Neuron (in vitro differentiated cells): ENCODE results near the gene XYLT1.

Source experiments
- H2AFZ ChIP-seq: one replicate; pipeline ENCODE4 v1.6.1; 2013; ENCODE audit warnings: low read depth, mild to moderate bottlenecking, inconsistent platforms, low read length, moderate library complexity
- H3K27me3 ChIP-seq: one replicate; pipeline ENCODE4 v1.6.1; 2013; ENCODE audit warnings: low read length; ENCODE audit not compliant: insufficient read depth
- H3K36me3 ChIP-seq: one replicate; pipeline ENCODE4 v1.6.1; 2013; ENCODE audit warnings: low read length; ENCODE audit not compliant: insufficient read depth
- H3K4me1 ChIP-seq: one replicate; pipeline ENCODE4 v1.6.1; 2013; ENCODE audit warnings: low read length; ENCODE audit not compliant: insufficient read depth
- H3K4me3 ChIP-seq: 2 replicates; pipeline ENCODE4 v1.5.1; 2013; ENCODE audit warnings: mild to moderate bottlenecking, low read length, moderate library complexity
- H3K9me3 ChIP-seq: one replicate; pipeline ENCODE4 v1.6.1; 2013; ENCODE audit warnings: low read length

XYLT1 gene

GRCh38 chr16:17409894-17410293, 60.9 kb downstream of the XYLT1 start:
- no peaks in the 10 kb centered on the region for H3K27me3 ChIP-seq
- H3K4me3 ChIP-seq: no peak overlapping the region
- H2AFZ ChIP-seq: no peak overlapping the region
- H3K4me1 ChIP-seq: peaks cover 9% of the 10 kb centered on the region
- no peaks in the 10 kb centered on the region for H3K36me3 ChIP-seq
- H3K9me3 ChIP-seq: peaks cover 2% of the 10 kb centered on the region

- H3K27me3 ChIP-seq: no peaks in the 10 kb centered on the region
- no peak overlapping the region for H2AFZ ChIP-seq
- peaks cover 10% of the 10 kb centered on the region for H3K4me1 ChIP-seq
- no peak overlapping the region for H3K4me3 ChIP-seq
- peaks cover 2% of the 10 kb centered on the region for H3K9me3 ChIP-seq
- no peaks in the 10 kb centered on the region for H3K36me3 ChIP-seq
Observed at GRCh38 chr16:17408955-17409441, 61.8 kb downstream of the XYLT1 start.

- H3K4me1 ChIP-seq: peaks cover 10% of the 10 kb centered on the region
- no peak overlapping the region for H2AFZ ChIP-seq
- H3K4me3 ChIP-seq: no peak overlapping the region
- no peaks in the 10 kb centered on the region for H3K36me3 ChIP-seq
- no peaks in the 10 kb centered on the region for H3K27me3 ChIP-seq
- peaks cover 2% of the 10 kb centered on the region for H3K9me3 ChIP-seq
Observed at GRCh38 chr16:17408296-17408695, 62.5 kb downstream of the XYLT1 start.

- Histone ChIP-seq H2AFZ (no peak overlapping the region), H3K9me3 (peaks cover 2% of the 10 kb centered on the region), H3K36me3 (no peaks in the 10 kb centered on the region), H3K4me1 (peaks cover 10% of the 10 kb centered on the region), H3K27me3 (no peaks in the 10 kb centered on the region), H3K4me3 (no peak overlapping the region)
Observed at GRCh38 chr16:17407321-17407720, 63.4 kb downstream of the XYLT1 start.

- no peak overlapping the region for H3K4me3 ChIP-seq
- no peak overlapping the region for H2AFZ ChIP-seq
- H3K27me3 ChIP-seq: no peaks in the 10 kb centered on the region
Observed at GRCh38 chr16:17404941-17405689, 65.6 kb downstream of the XYLT1 start.

GRCh38 chr16:17403859-17404545, 66.8 kb downstream of the XYLT1 start:
- Histone ChIP-seq H2AFZ (no peak overlapping the region), H3K4me1 (peaks cover 10% of the 10 kb centered on the region), H3K36me3 (no peaks in the 10 kb centered on the region), H3K9me3 (peaks cover 2% of the 10 kb centered on the region), H3K4me3 (no peak overlapping the region), H3K27me3 (no peaks in the 10 kb centered on the region)

More at GRCh38 chr16:17404941-17405689, 65.6 kb downstream of the XYLT1 start:
- Histone ChIP-seq H3K4me1 (peaks cover 10% of the 10 kb centered on the region), H3K36me3 (no peaks in the 10 kb centered on the region), H3K9me3 (peaks cover 2% of the 10 kb centered on the region)

GRCh38 chr16:17403156-17403809, 67.5 kb downstream of the XYLT1 start:
- no peak overlapping the region for H3K4me3 ChIP-seq
- H3K9me3 ChIP-seq: peaks cover 2% of the 10 kb centered on the region
- H3K36me3 ChIP-seq: no peaks in the 10 kb centered on the region
- H2AFZ ChIP-seq: no peak overlapping the region
- H3K27me3 ChIP-seq: no peaks in the 10 kb centered on the region
- peaks cover 10% of the 10 kb centered on the region for H3K4me1 ChIP-seq

GRCh38 chr16:17397499-17397891, 73.3 kb downstream of the XYLT1 start:
- Histone ChIP-seq H3K4me3 (no peak overlapping the region), H3K27me3 (no peaks in the 10 kb centered on the region), H3K4me1 (no peaks in the 10 kb centered on the region), H3K9me3 (no peaks in the 10 kb centered on the region), H3K36me3 (no peaks in the 10 kb centered on the region), H2AFZ (no peak overlapping the region)

GRCh38 chr16:17396762-17397498, 73.8 kb downstream of the XYLT1 start:
- no peaks in the 10 kb centered on the region for H3K36me3 ChIP-seq
- H2AFZ ChIP-seq: no peak overlapping the region
- no peaks in the 10 kb centered on the region for H3K27me3 ChIP-seq
- H3K9me3 ChIP-seq: no peaks in the 10 kb centered on the region
- H3K4me3 ChIP-seq: no peak overlapping the region
- no peaks in the 10 kb centered on the region for H3K4me1 ChIP-seq

GRCh38 chr16:17395849-17396480, 74.8 kb downstream of the XYLT1 start:
- no peaks in the 10 kb centered on the region for H3K4me1 ChIP-seq
- H3K9me3 ChIP-seq: no peaks in the 10 kb centered on the region
- no peaks in the 10 kb centered on the region for H3K36me3 ChIP-seq
- H2AFZ ChIP-seq: no peak overlapping the region
- H3K4me3 ChIP-seq: no peak overlapping the region
- no peaks in the 10 kb centered on the region for H3K27me3 ChIP-seq

- Histone ChIP-seq H3K4me3 (no peak overlapping the region), H3K9me3 (no peaks in the 10 kb centered on the region), H3K27me3 (no peaks in the 10 kb centered on the region), H3K4me1 (no peaks in the 10 kb centered on the region), H3K36me3 (no peaks in the 10 kb centered on the region), H2AFZ (no peak overlapping the region)
Observed at GRCh38 chr16:17392857-17393692, 77.7 kb downstream of the XYLT1 start.
